Measurements from ENCODE around the gene CREB3L2.

DNA sequence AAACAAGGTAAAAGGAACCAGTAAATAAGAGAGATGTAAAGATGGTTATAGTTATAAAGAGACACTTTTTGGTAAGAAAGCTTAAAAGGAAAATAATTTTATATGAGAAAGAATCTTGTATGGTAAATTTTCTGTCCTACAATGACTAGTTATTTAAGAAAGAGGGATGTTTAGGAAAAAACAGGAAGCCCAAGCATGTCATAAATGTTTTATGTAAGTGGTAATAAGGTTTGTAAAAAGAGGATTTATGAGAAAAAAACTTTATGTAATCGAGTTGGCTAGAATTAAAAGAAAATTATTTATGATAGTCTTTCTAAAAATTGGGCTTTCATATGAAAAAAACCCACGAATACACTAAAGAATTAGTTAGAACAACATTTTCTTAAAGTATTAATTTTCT, 34.2 kb upstream of the CREB3L2 start:
- TF ChIP-seq CTCF (IDR thresholded peaks at IDR 0.05): no peak
- TF ChIP-seq EP300 (IDR thresholded peaks at IDR 0.05; ENCODE audit: low read depth): no peak
